HCT116 (cell line): Measurements from ENCODE around the gene SDF4. TPM values are rescaled to one million over a fixed set of nuclear protein-coding genes. Genes with fewer than 3 reads are reported as not detected.

Experiments used
- ATAC-seq: fragments of 200-7000 bp; cut with Tn5 transposase; 2 replicates; pipeline ENCODE4 v1.9.1; 2020; ENCODE audit warnings: mild to moderate bottlenecking, moderate library complexity
- BruUV-seq: library from RNA; stranded (reverse); fragments of 400-500 nt; replicated peaks from 2 replicates; lab custom pipeline; 2021; lab: Mats Ljungman, UMichigan
- CTCF ChIA-PET: fragments of 300-600 bp; sonication (Branson Sonifier 250); formaldehyde crosslinking; loops from one replicate; lab custom pipeline; 2021; ENCODE audit warnings: antibody characterized with exemption; lab: Charles Lee
- POLR2A ChIA-PET: fragments of 300-600, 350-600 bp; sonication (Branson Sonifier 250); formaldehyde crosslinking; loops from one replicate; lab custom pipeline; 2021; ENCODE audit warnings: antibody characterized with exemption; lab: Charles Lee
- RAD21 ChIA-PET, 2 experiments: fragments of 300-600 bp; sonication (Branson Sonifier 250); formaldehyde crosslinking; loops; one replicate each; lab custom pipeline; 2023; ENCODE audit warnings: low total read pairs in 2 of 2; ENCODE audit not compliant: uncharacterized antibody in 2 of 2, unreplicated experiment in 2 of 2, low non-redundant PET in 1 of 2; lab: Charles Lee
- DNase-seq: peaks from one replicate; pipeline ENCODE4 v3.0.0-alpha.2; 2010; ENCODE audit warnings: low read depth, low spot score
- H2AFZ ChIP-seq: fragments of 200-600 bp; shearing (Covaris generic), sonication (generic); 2 replicates; pipeline ENCODE4 v1.6.1; 2017; ENCODE audit warnings: low read depth, mixed run types, mixed read lengths, antibody characterized with exemption, low read length; ENCODE audit not compliant: poor library complexity, severe bottlenecking
- H3K27ac ChIP-seq: 2 replicates; pipeline ENCODE4 v1.5.1; 2012; ENCODE audit warnings: low read depth, low read length
- H3K27me3 ChIP-seq: fragments of 200-600 bp; sonication (generic); 2 replicates; pipeline ENCODE4 v1.6.1; 2016; ENCODE audit warnings: mixed run types, low read length, mixed read lengths; ENCODE audit not compliant: insufficient read depth
- H3K36me3 ChIP-seq, 2 experiments: fragments of 200-500 bp in 1 of 2; fragments of 200-600 bp in 1 of 2; sonication (Bioruptor generic) in 1 of 2; sonication (generic) in 1 of 2; 2 replicates each; pipeline versions ENCODE4 v1.5.1 to v1.6.1; 2014 to 2016; ENCODE audit warnings: low read length in 2 of 2, inconsistent platforms in 1 of 2, mixed read lengths in 1 of 2, mixed run types in 1 of 2; ENCODE audit not compliant: insufficient read depth in 2 of 2, control insufficient read depth in 1 of 2
- H3K4me1 ChIP-seq, 2 experiments: fragments of 200-600 bp in 1 of 2; sonication (generic) in 1 of 2; 2 replicates each; pipeline versions ENCODE4 v1.5.1 to v1.6.1; 2012 to 2017; ENCODE audit warnings: low read length in 2 of 2, inconsistent platforms in 1 of 2, mild to moderate bottlenecking in 1 of 2, mixed read lengths in 1 of 2, mixed run types in 1 of 2, moderate library complexity in 1 of 2; ENCODE audit not compliant: insufficient read depth in 2 of 2, control insufficient read depth in 1 of 2
- H3K4me2 ChIP-seq: fragments of 200-600 bp; sonication (generic); 2 replicates; pipeline ENCODE4 v1.6.1; 2017; ENCODE audit warnings: mixed run types, low read length, mixed read lengths
- H3K4me3 ChIP-seq, 2 experiments: fragments of 200-600 bp in 1 of 2; sonication (generic) in 1 of 2; replicated peaks in 1 of 2; 2 replicates each; pipeline ENCODE4 v1.5.1; 2011 to 2016; ENCODE audit warnings: low read length in 2 of 2, control low read depth in 1 of 2, low read depth in 1 of 2, mild to moderate bottlenecking in 1 of 2, mixed read lengths in 1 of 2, mixed run types in 1 of 2
- H3K79me2 ChIP-seq: fragments of 200-600 bp; sonication (generic); 2 replicates; pipeline ENCODE4 v1.6.1; 2017; ENCODE audit warnings: mild to moderate bottlenecking, mixed run types, low read length, moderate library complexity, mixed read lengths; ENCODE audit not compliant: insufficient read depth
- H3K9ac ChIP-seq: fragments of 200-600 bp; sonication (generic); 2 replicates; pipeline ENCODE4 v1.6.1; 2016; ENCODE audit warnings: low read length, mixed read lengths
- H3K9me2 ChIP-seq: fragments of 200-600 bp; sonication (generic), shearing (Covaris generic); 2 replicates; pipeline ENCODE4 v1.6.1; 2017; ENCODE audit warnings: mixed run types, mild to moderate bottlenecking, moderate library complexity; ENCODE audit not compliant: insufficient read depth
- H3K9me3 ChIP-seq, 2 experiments: fragments of 200-500 bp in 1 of 2; fragments of 200-600 bp in 1 of 2; sonication (Bioruptor generic) in 1 of 2; sonication (generic) in 1 of 2; 2 replicates each; pipeline ENCODE4 v1.6.1; 2014 to 2017; ENCODE audit warnings: low read length in 2 of 2, mixed read lengths in 2 of 2, inconsistent platforms in 1 of 2, low read depth in 1 of 2, mild to moderate bottlenecking in 1 of 2, mixed run types in 1 of 2, moderate library complexity in 1 of 2; ENCODE audit not compliant: control insufficient read depth in 1 of 2, insufficient read depth in 1 of 2
- H4K20me1 ChIP-seq: fragments of 200-600 bp; sonication (generic), shearing (Covaris generic); 2 replicates; pipeline ENCODE4 v1.6.1; 2017; ENCODE audit warnings: mixed run types, mild to moderate bottlenecking, moderate library complexity; ENCODE audit not compliant: insufficient read depth
- YY1 ChIP-seq: IDR thresholded peaks from 2 replicates; pipeline ENCODE4 v1.6.1; 2011; ENCODE audit warnings: low read length, low read depth, moderate library complexity, mild to moderate bottlenecking; ENCODE audit not compliant: insufficient replicate concordance; ENCODE audit errors: extremely low read depth
- ZFX ChIP-seq: fragments of 450-650 bp; IDR thresholded peaks from 2 replicates; pipeline ENCODE4 v1.6.1; 2017
- ZNF274 ChIP-seq: fragments of 200-500 bp; sonication (Bioruptor generic); IDR thresholded peaks from 2 replicates; pipeline ENCODE4 v1.6.1; 2014; ENCODE audit warnings: mild to moderate bottlenecking, low read depth, low read length, inconsistent platforms
- intact Hi-C: fragments of 100-400 bp; cut with micrococcal nuclease; formaldehyde crosslinking; loops from 2 replicates; pipeline ENCODE4 v1.10.0; 2022
- total RNA-seq: library from RNA; stranded (reverse); gene quantifications from one replicate; pipeline ENCODE4 v1.2.1, GENCODE V29; 2021; ENCODE audit not compliant: unreplicated experiment
- TF ChIP-seq, protein P1 (sequence below): IDR thresholded peaks from 2 replicates; pipeline ENCODE4 v1.6.1; 2012

The SDF4 gene
- total RNA-seq, 1 experiment from 2014 or later: 133 TPM

DNA sequence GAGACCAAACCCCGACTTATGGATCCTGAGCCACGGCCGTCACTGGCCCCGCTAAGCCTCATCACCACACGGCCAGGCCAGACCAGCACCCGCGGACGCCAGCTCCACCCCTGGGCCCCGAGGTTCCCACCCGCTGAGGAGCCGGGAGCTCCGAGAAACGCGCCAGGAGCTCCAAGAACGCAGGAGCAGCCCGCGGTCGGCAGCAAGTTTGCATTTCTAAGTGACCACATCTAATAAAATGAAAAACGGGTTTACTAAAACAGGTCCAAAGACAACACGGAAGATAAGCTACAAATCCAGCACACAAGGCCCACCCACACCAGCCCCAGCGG lies 22.8 kb upstream of the SDF4 start:
- no peak for ATAC-seq
- Histone ChIP-seq H3K27ac (no peak overlapping the region), H3K27me3 (no peaks in the 10 kb centered on the region), H3K9ac (no peak overlapping the region), H4K20me1 (no peaks in the 10 kb centered on the region), H3K36me3 (peaks cover 11 to 34% of the 10 kb centered on the region in 2 experiments; a peak in 3 of 4 replicates), H3K9me2 (no peaks in the 10 kb centered on the region), H3K4me1 (peaks cover 4 to 8% of the 10 kb centered on the region in 2 experiments; a peak in 3 of 4 replicates), H3K9me3 (no peaks in the 10 kb centered on the region), H2AFZ (no peak overlapping the region), H3K4me3 (no peak overlapping the region), H3K4me2 (no peak overlapping the region), H3K79me2 (no peaks in the 10 kb centered on the region; the same call in 1 of the 2 replicates)
- ChIA-PET POLR2A (no interaction called here), RAD21 (no interaction called here), CTCF (no interaction called here)
- TF ChIP-seq YY1: no peak
- TF ChIP-seq, protein P1, sequence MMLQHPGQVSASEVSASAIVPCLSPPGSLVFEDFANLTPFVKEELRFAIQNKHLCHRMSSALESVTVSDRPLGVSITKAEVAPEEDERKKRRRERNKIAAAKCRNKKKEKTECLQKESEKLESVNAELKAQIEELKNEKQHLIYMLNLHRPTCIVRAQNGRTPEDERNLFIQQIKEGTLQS: no peak
- DNase-seq: no peak
- intact Hi-C loops: no loop called here
- no TSS peak for BruUV-seq

DNA sequence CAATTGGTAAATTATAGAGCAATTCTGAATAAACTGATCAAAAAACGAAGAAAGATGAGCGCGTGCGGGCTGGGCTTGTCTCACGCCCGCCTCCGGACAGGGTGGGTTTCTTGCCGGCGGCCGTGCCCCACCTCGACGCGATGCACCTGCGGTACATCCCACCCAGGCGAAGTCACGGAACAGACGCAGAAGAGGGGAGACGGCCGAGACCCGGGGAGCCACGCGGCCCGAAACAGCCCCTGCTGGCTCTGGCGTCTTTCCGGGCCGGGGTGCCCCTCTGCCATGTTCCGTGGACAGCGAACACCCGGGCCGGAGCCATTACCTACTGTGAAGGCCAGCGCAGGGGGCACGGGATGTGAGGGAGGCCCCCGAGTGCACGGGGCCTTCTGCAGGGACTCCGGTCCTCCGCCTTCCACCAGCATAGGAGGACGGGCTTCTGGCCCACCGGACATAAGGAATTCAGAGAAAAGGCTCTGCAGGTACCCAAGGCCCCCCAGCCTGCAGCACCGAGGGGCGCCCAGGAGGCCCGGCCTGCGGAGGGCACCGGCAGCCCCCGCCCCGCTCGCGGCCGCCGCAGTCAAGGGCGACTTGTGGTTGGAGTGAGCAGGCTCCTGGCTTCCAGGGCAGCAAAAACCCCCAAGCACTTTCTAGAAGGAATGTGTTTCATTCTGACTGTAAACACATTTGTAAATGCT lies 22.3 kb upstream of the SDF4 start:
- Histone ChIP-seq H3K4me3 (no peak overlapping the region), H3K9me3 (no peaks in the 10 kb centered on the region), H3K4me1 (peaks cover 4 to 8% of the 10 kb centered on the region in 2 experiments; a peak in 3 of 4 replicates), H3K4me2 (no peak overlapping the region), H4K20me1 (no peaks in the 10 kb centered on the region), H3K36me3 (peaks cover 11 to 32% of the 10 kb centered on the region in 2 experiments; a peak in 3 of 4 replicates), H3K27ac (no peak overlapping the region), H3K9me2 (no peaks in the 10 kb centered on the region), H3K79me2 (no peaks in the 10 kb centered on the region; the same call in 1 of the 2 replicates), H3K9ac (no peak overlapping the region), H2AFZ (no peak overlapping the region), H3K27me3 (no peaks in the 10 kb centered on the region)
- POLR2A ChIA-PET: no interaction called here
- TF ChIP-seq ZNF274 (no peak), ZFX (0 out of 2 replicates have a peak, but pooled peaks have one; percentile 8)
- DNase-seq: no peak
- no peak for ATAC-seq
- intact Hi-C loops: no loop called here
- RAD21 ChIA-PET: no interaction called here
- CTCF ChIA-PET: no interaction called here
- no TSS peak for BruUV-seq
